IPS-20b (cell line): ENCODE results near the gene SLC30A3.

Experiments
- H3K27ac ChIP-seq: one replicate; pipeline ENCODE4 v1.5.1; 2013; ENCODE audit warnings: low read length
- H3K27me3 ChIP-seq: 2 replicates; pipeline ENCODE4 v1.6.1; 2013; ENCODE audit warnings: mild to moderate bottlenecking, low read length, inconsistent platforms; ENCODE audit not compliant: insufficient read depth
- H3K36me3 ChIP-seq: 2 replicates; pipeline ENCODE4 v1.6.1; 2013; ENCODE audit warnings: low read depth, mild to moderate bottlenecking, inconsistent platforms, low read length, moderate library complexity; ENCODE audit not compliant: insufficient read depth
- H3K4me1 ChIP-seq: 2 replicates; pipeline ENCODE4 v1.6.1; 2013; ENCODE audit warnings: mild to moderate bottlenecking, control low read depth, inconsistent platforms, low read length, moderate library complexity; ENCODE audit not compliant: insufficient read depth
- H3K4me3 ChIP-seq: 2 replicates; pipeline ENCODE4 v1.5.1; 2013; ENCODE audit warnings: mild to moderate bottlenecking, low read length, inconsistent platforms
- H3K9ac ChIP-seq: 2 replicates; pipeline ENCODE4 v1.6.1; 2013; ENCODE audit warnings: low read depth, mild to moderate bottlenecking, inconsistent platforms, low read length, moderate library complexity
- H3K9me3 ChIP-seq: 2 replicates; pipeline ENCODE4 v1.6.1; 2013; ENCODE audit warnings: mild to moderate bottlenecking, low read depth, low read length, inconsistent platforms; ENCODE audit not compliant: insufficient read depth

The SLC30A3 gene

DNA sequence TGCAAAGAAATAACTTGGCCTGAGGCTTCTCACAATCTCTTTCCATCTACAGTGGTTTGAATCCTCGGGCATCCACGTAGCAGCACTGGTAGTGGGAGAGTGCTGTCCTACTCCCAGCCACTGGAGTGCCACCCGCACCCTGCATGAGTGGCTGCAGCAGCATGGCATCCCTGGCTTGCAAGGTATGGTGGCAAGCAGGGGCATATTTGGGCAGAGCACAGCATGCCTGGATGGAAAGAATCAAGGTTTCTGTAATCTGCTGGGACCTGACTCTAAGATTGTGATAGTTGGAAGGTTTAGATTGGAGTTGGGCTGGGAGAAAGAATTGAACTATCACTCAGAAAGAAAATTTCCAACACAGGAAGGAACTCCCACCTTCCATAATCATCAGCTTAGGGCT is 41.7 kb downstream of the SLC30A3 start:
- Histone ChIP-seq H3K9ac (no peak overlapping the region), H3K9me3 (no peaks in the 10 kb centered on the region), H3K4me3 (no peak overlapping the region), H3K27ac (no peak overlapping the region), H3K36me3 (peaks cover 89% of the 10 kb centered on the region), H3K4me1 (0 out of 2 replicates have a peak, but pooled peaks cover 3% of the 10 kb centered on the region), H3K27me3 (no peaks in the 10 kb centered on the region)

- Histone ChIP-seq H3K36me3 (peaks cover 89% of the 10 kb centered on the region), H3K27me3 (no peaks in the 10 kb centered on the region), H3K27ac (no peak overlapping the region), H3K9ac (no peak overlapping the region), H3K9me3 (no peaks in the 10 kb centered on the region), H3K4me3 (no peak overlapping the region), H3K4me1 (0 out of 2 replicates have a peak, but pooled peaks cover 3% of the 10 kb centered on the region)
Measured at GRCh38 chr2:27220091-27220490, 42.8 kb downstream of the SLC30A3 start.

- Histone ChIP-seq H3K27ac (no peak overlapping the region), H3K4me3 (peak overlapping the region; percentile 74; the same call in 1 of the 2 replicates), H3K9ac (peak overlapping the region; percentile 88; the same call in 1 of the 2 replicates), H3K4me1 (peaks cover 3% of the 10 kb centered on the region; the same call in 1 of the 2 replicates), H3K27me3 (no peaks in the 10 kb centered on the region), H3K36me3 (peaks cover 84% of the 10 kb centered on the region), H3K9me3 (no peaks in the 10 kb centered on the region)
Measured at GRCh38 chr2:27219091-27219490, 43.8 kb downstream of the SLC30A3 start.

GRCh38 chr2:27218614-27219013 is 44.2 kb downstream of the SLC30A3 start:
- H3K4me1 ChIP-seq = peaks cover 3% of the 10 kb centered on the region; the same call in 1 of the 2 replicates
- H3K4me3 ChIP-seq = peak overlapping the region; percentile 74
- H3K27me3 ChIP-seq = no peaks in the 10 kb centered on the region
- peak overlapping the region; percentile 88; the same call in 1 of the 2 replicates for H3K9ac ChIP-seq
- no peak overlapping the region for H3K27ac ChIP-seq
- H3K9me3 ChIP-seq = no peaks in the 10 kb centered on the region
- H3K36me3 ChIP-seq = peaks cover 82% of the 10 kb centered on the region

DNA sequence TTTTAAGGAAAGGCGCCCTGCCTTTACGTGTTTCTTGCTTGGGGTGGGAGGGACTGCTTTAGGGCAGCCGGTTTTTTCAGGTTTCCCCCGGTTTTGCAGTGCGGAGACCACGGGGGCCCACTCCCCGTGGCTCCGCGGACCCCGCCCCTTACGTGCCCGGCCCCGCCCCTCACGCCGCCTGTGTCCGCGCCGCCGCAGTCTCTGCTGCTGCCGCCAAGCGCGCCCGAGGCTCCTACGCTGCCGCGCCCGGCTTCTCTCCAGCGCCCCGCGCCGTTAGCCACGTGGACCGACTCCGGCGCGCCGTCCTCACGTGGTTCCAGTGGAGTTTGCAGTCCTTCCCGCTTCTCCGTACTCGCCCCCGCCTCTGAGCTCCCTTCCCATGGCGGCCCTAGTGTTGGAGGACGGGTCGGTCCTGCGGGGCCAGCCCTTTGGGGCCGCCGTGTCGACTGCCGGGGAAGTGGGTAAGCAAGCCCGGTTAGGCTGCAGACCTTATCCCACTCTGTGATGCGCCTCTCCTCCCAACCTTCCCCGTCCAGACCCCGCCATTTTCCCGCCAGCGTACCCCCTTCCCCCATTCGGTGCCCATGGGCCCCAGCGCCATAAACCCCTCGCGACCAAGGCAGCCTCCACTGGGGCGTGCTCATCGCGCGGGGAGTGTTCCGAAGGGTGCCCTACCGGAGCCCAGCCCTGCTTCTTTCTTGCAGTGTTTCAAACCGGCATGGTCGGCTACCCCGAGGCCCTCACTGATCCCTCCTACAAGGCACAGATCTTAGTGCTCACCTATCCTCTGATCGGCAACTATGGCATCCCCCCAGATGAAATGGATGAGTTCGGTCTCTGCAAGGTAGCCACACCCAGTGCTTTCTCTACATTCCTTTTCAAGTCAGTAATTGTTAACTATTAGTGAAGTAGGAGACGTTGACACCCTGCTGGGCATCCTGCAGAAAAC is 45.4 kb downstream of the SLC30A3 start, which contains the start of gene CAD:
TSS of gene CAD (plus strand) at position 197 of the 949 bp plus-strand sequence. CDS start at position 380, 183 bp downstream.
- peaks cover 70% of the 10 kb centered on the region for H3K36me3 ChIP-seq

DNA sequence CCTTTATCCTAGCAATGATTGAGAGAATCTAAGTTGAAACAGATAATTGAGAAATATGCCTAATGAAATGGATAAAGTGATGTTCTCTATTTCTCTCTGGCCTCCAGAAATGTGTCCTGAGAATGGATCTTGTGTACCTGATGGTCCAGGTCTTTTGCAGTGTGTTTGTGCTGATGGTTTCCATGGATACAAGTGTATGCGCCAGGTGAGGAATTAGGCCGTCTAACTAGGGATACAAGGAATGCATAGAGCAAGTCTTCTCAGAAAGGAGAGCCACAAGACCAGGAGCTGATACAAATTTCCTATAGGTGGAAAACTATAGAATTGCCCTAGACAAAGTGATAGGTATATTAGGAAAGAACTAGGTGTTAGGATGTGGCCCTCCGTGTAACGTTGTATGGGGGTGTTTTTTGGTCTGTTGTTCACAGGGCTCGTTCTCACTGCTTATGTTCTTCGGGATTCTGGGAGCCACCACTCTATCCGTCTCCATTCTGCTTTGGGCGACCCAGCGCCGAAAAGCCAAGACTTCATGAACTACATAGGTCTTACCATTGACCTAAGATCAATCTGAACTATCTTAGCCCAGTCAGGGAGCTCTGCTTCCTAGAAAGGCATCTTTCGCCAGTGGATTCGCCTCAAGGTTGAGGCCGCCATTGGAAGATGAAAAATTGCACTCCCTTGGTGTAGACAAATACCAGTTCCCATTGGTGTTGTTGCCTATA is 46.3 kb downstream of the SLC30A3 start:
- Histone ChIP-seq H3K36me3 (peaks cover 61% of the 10 kb centered on the region), H3K4me1 (peaks cover 3% of the 10 kb centered on the region; the same call in 1 of the 2 replicates), H3K9me3 (no peaks in the 10 kb centered on the region), H3K4me3 (peak overlapping the region; percentile 74), H3K27me3 (no peaks in the 10 kb centered on the region), H3K27ac (peak overlapping the region; percentile 52), H3K9ac (peak overlapping the region; percentile 75; the same call in 1 of the 2 replicates)

More for the DNA sequence above, 45.4 kb downstream of the SLC30A3 start, which contains the start of gene CAD:
- Histone ChIP-seq H3K27me3 (no peaks in the 10 kb centered on the region), H3K4me3 (peak within 1 kb of the TSS; percentile 74), H3K9ac (peak within 1 kb of the TSS; percentile 88), H3K9me3 (no peaks in the 10 kb centered on the region), H3K4me1 (peaks cover 3% of the 10 kb centered on the region; the same call in 1 of the 2 replicates), H3K27ac (peak within 1 kb of the TSS; percentile 93)

DNA sequence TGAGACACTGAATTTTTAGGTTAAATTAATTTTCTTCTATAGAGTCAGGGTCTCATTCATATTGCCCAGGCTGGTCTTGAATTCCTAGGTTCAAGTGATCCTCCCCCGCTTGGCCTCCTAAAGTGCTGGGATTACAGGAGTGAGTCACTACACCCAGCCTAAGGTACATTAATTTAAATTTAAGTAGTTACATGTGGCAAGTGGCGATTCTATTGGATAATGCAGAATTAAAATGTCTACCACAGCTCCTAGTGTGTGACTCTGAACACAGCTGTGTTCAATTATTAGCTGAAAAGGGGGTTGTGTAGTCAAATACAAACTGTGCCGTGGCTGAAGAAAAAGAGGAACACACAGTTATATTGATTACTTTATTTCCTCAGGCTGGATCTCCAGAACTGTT is 47.9 kb downstream of the SLC30A3 start:
- Histone ChIP-seq H3K27ac (no peak overlapping the region), H3K9me3 (no peaks in the 10 kb centered on the region), H3K4me3 (no peak overlapping the region), H3K9ac (no peak overlapping the region), H3K36me3 (peaks cover 48% of the 10 kb centered on the region), H3K27me3 (no peaks in the 10 kb centered on the region), H3K4me1 (peaks cover 5% of the 10 kb centered on the region; the same call in 1 of the 2 replicates)

DNA sequence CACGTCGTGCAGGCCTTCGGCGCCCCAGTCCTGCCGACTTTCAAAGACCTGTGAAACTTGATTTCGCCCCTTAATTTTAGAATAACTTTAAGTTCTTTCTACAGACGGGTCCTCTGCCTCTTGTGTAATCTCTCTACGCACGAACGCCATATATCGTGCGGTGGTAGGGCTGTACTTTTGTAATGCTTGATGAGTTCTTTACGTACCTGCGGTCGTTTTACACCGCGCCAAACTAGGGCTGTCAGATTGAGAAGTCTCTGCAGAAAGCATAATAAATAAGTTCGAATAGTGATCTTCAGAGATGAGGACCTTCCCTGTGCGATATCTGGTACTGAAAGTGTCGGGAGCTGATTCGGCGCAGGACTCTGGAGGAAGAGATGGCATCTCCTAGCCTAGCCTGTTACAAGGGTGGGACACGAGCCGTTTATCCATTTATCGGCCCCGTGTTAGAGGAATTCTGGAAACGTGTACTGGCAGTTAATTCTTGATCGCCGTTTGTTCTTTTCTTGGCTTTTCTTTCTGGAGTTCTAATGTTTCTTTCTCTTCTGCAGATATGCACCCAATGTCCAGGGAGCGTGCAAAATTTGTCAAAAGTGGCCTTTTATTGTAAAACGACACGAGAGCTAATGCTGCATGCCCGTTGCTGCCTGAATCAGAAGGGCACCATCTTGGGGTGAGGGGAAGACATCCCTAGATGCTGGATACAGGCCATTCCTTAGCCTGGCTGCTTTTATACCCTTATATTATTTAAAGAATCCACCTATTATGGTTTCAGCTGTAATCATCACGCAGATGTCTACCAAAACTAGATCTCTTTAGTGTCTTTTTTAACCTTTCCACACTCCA is 50.0 kb downstream of the SLC30A3 start:
- no peaks in the 10 kb centered on the region for H3K9me3 ChIP-seq
- peaks cover 50% of the 10 kb centered on the region for H3K36me3 ChIP-seq
- H3K27ac ChIP-seq = peak overlapping the region; percentile 81

GRCh38 chr2:27211943-27212625 is 50.8 kb downstream of the SLC30A3 start, which contains the start of the genes ATRAID and SLC5A6:
Gene ATRAID (plus strand): TSS chr2:27212041. CDS start chr2:27212369, 328 bp downstream.
Gene SLC5A6 (minus strand): TSS chr2:27212268. CDS start chr2:27207650, 4,618 bp downstream.
- H3K9me3 ChIP-seq = no peaks in the 10 kb centered on the region
- H3K36me3 ChIP-seq = peaks cover 58% of the 10 kb centered on the region
- H3K4me3 ChIP-seq = peak within 1 kb of the TSS; percentile 87
- peak within 1 kb of the TSS; percentile 96 for H3K9ac ChIP-seq
- H3K4me1 ChIP-seq = peaks cover 8% of the 10 kb centered on the region; the same call in 1 of the 2 replicates
- H3K27ac ChIP-seq = peak within 1 kb of the TSS; percentile 81
- no peaks in the 10 kb centered on the region for H3K27me3 ChIP-seq

More for the DNA sequence above, 50.0 kb downstream of the SLC30A3 start:
- peaks cover 8% of the 10 kb centered on the region; the same call in 1 of the 2 replicates for H3K4me1 ChIP-seq
- peak overlapping the region; percentile 96 for H3K9ac ChIP-seq
- H3K4me3 ChIP-seq = peak overlapping the region; percentile 87
- no peaks in the 10 kb centered on the region for H3K27me3 ChIP-seq

DNA sequence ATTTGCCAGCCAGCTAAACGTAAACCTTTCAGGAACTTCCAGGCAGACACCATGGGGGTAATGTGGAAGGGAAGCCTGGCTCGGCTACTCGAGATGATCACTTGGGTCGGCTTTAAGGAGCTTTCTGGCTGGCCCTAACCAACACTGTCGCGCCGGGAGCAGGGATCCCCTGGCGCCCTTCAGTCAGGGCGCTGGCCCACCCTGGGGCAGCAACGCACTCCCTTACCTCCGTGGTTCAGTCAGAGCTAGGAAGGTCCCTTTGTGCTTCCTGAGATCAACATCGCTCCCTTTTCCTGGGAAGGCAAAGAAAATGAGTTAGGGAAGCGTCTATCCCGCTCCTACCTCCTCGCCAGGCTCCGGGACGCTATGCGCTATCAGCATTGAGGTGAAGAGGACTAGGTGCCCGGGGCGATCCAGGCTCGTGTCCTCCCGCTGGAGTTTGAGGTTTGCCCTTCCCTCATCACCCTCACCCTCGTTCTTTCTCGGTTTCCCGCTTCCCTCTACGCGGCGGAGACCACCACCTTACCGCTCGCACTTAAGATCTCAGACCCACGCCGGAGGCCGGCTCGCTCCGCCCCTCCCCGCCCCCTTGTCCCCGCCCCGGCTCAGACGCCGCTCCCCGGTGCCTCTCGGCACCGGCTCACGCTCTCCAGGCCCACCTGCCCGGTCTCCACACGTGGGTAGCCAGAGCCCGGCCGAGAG is 51.5 kb downstream of the SLC30A3 start:
- H3K9ac ChIP-seq = peak overlapping the region; percentile 93
- no peaks in the 10 kb centered on the region for H3K27me3 ChIP-seq
- peak overlapping the region; percentile 87 for H3K4me3 ChIP-seq
- peak overlapping the region; percentile 41 for H3K27ac ChIP-seq
- H3K36me3 ChIP-seq = peaks cover 59% of the 10 kb centered on the region
- peaks cover 5% of the 10 kb centered on the region; the same call in 1 of the 2 replicates for H3K4me1 ChIP-seq
- no peaks in the 10 kb centered on the region for H3K9me3 ChIP-seq
